Measurements from ENCODE around the gene PLA2G2D.

The PLA2G2D gene

GRCh38 chr1:20096840-20097447, 22.4 kb downstream of the PLA2G2D start:
- no peak for ATAC-seq
- TF ChIP-seq POU6F1 (CRISPR knock-in tag; IDR thresholded peaks at IDR 0.05; ENCODE audit: borderline replicate concordance, low read depth) (no peak), RARB (CRISPR knock-in tag; IDR thresholded peaks at IDR 0.05) (no peak), ARNTL (CRISPR knock-in tag; IDR thresholded peaks at IDR 0.05; ENCODE audit: borderline replicate concordance, low read depth) (no peak), ZFP3 (CRISPR knock-in tag; IDR thresholded peaks at IDR 0.05) (no peak), ZNF8 (CRISPR knock-in tag; IDR thresholded peaks at IDR 0.05) (no peak), PATZ1 (CRISPR knock-in tag; IDR thresholded peaks at IDR 0.05; ENCODE audit: borderline replicate concordance) (no peak), ESRRG (CRISPR knock-in tag; IDR thresholded peaks at IDR 0.05) (no peak), GLIS3 (CRISPR knock-in tag; IDR thresholded peaks at IDR 0.05) (no peak), ZNF565 (CRISPR knock-in tag; conservative IDR thresholded peaks at IDR 0.05; ENCODE audit: low read depth) (no peak), ISL1 (CRISPR knock-in tag; IDR thresholded peaks at IDR 0.05) (no peak), TCF4 (CRISPR knock-in tag; IDR thresholded peaks at IDR 0.05; ENCODE audit: borderline replicate concordance) (no peak), CSDC2 (CRISPR knock-in tag; IDR thresholded peaks at IDR 0.05) (no peak), PPARA (CRISPR knock-in tag; IDR thresholded peaks at IDR 0.05; ENCODE audit: borderline replicate concordance) (no peak), TOX (CRISPR knock-in tag; IDR thresholded peaks at IDR 0.05; ENCODE audit: borderline replicate concordance) (no peak), CSRNP3 (CRISPR knock-in tag; IDR thresholded peaks at IDR 0.05) (no peak), CREB5 (CRISPR knock-in tag; IDR thresholded peaks at IDR 0.05; ENCODE audit: low read depth) (no peak), ZNF70 (CRISPR knock-in tag; IDR thresholded peaks at IDR 0.05) (no peak), SNAI2 (CRISPR knock-in tag; IDR thresholded peaks at IDR 0.05) (no peak)

- ATAC-seq, result no peak
- TF ChIP-seq POU6F1 (CRISPR knock-in tag; IDR thresholded peaks at IDR 0.05; ENCODE audit: borderline replicate concordance, low read depth), result no peak
- TF ChIP-seq PPARA (CRISPR knock-in tag; IDR thresholded peaks at IDR 0.05; ENCODE audit: borderline replicate concordance), result no peak
- no peak for TF ChIP-seq CREB5 (CRISPR knock-in tag; IDR thresholded peaks at IDR 0.05; ENCODE audit: low read depth)
- no peak for TF ChIP-seq ZNF565 (CRISPR knock-in tag; conservative IDR thresholded peaks at IDR 0.05; ENCODE audit: low read depth)
- TF ChIP-seq BACH2 (CRISPR knock-in tag; IDR thresholded peaks at IDR 0.05; ENCODE audit: borderline replicate concordance), result no peak
- no peak for TF ChIP-seq OSR1 (CRISPR knock-in tag; IDR thresholded peaks at IDR 0.05)
- no peak for TF ChIP-seq ZNF70 (CRISPR knock-in tag; IDR thresholded peaks at IDR 0.05)
- no peak for TF ChIP-seq ZFP3 (CRISPR knock-in tag; IDR thresholded peaks at IDR 0.05)
- TF ChIP-seq TOX (CRISPR knock-in tag; IDR thresholded peaks at IDR 0.05; ENCODE audit: borderline replicate concordance), result no peak
- no peak for TF ChIP-seq ARNTL (CRISPR knock-in tag; IDR thresholded peaks at IDR 0.05; ENCODE audit: borderline replicate concordance, low read depth)
- TF ChIP-seq GLIS3 (CRISPR knock-in tag; IDR thresholded peaks at IDR 0.05), result no peak
Observed at GRCh38 chr1:20095564-20096434, 23.5 kb downstream of the PLA2G2D start.
